Subcutaneous adipose tissue (tissue), 4 donors: Measurements from ENCODE around the gene NDUFA3. TPM values are rescaled to one million over a fixed set of nuclear protein-coding genes. Genes with fewer than 3 reads are reported as not detected.

Source experiments
- CTCF ChIP-seq: fragments of 450-650 bp; IDR thresholded peaks from one replicate; pipeline ENCODE4 v1.5.1; 2016; ENCODE audit warnings: low read depth, mild to moderate bottlenecking, control low read depth, antibody characterized with exemption, moderate library complexity
- total RNA-seq, 4 donors: library from RNA; depleted of rRNA; stranded (reverse); fragments of >200 nt; gene quantifications; one replicate each; pipeline ENCODE4 v1.1.0, GENCODE V29; 2016

Gene NDUFA3
- total RNA-seq, 4 donors from 2014 or later, result 9.5 to 89.8 (median 21.8) TPM

GRCh38 chr19:54128796-54129616, 26.4 kb downstream of the NDUFA3 start:
- TF ChIP-seq CTCF, result no peak

GRCh38 chr19:54129617-54129996, 27.0 kb downstream of the NDUFA3 start:
- no peak for TF ChIP-seq CTCF

GRCh38 chr19:54133312-54133956, 30.8 kb downstream of the NDUFA3 start:
- no peak for TF ChIP-seq CTCF

GRCh38 chr19:54133957-54134590, 31.4 kb downstream of the NDUFA3 start:
- TF ChIP-seq CTCF, result no peak

- no peak for TF ChIP-seq CTCF
These were observed 33.6 kb downstream of the NDUFA3 start for GRCh38 chr19:54136086-54136863.

GRCh38 chr19:54136864-54137698, 34.4 kb downstream of the NDUFA3 start:
- TF ChIP-seq CTCF, result no peak
